DND-41 (cell line): ENCODE measurements around the gene BOD1.

ENCODE experiments used
- EZH2 ChIP-seq: IDR thresholded peaks from 3 replicates; pipeline ENCODE4 v1.6.1; 2012; ENCODE audit warnings: borderline replicate concordance, low read depth, mild to moderate bottlenecking, moderate library complexity, low read length, inconsistent platforms; ENCODE audit not compliant: severe bottlenecking
- TF ChIP-seq, protein P1 (sequence below): IDR thresholded peaks from 2 replicates; pipeline ENCODE4 v1.5.1; 2012; ENCODE audit warnings: borderline replicate concordance, low read length, moderate library complexity, mild to moderate bottlenecking; ENCODE audit not compliant: poor library complexity, severe bottlenecking; ENCODE audit errors: extremely low read depth

DNA sequence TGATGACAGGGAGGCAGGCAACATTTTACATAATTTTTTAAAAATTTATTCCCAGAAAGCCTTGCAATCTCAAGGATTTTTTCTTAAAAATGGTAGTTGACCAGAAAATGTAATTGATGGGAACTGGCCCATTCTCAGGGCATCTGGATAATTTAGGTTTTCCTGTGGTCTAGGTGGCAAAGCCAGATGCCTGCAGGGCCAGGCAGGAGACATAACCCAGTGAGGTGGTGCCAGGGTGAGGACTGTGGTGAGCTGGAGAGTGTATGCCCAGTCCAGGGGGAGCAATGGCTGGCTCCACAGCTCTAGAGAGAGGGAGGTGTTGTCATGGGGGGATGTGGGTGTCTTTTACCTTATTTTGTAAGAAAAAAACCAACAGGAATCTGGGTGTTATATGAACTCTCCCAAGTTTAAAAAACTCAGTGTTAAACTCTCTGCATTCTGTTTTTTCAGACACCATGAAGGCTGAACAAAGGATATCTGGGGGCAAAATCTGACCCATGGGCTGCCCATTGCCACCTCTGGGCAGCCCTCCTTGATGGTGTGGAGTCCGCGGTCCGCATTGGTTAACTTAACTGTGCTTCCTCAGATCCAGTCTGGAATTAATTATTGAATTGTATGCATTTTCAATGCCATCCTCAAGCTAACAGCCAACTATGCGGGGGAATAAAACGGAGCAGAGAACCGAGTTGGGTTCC, 43.9 kb downstream of the BOD1 start:
- TF ChIP-seq, protein P1, sequence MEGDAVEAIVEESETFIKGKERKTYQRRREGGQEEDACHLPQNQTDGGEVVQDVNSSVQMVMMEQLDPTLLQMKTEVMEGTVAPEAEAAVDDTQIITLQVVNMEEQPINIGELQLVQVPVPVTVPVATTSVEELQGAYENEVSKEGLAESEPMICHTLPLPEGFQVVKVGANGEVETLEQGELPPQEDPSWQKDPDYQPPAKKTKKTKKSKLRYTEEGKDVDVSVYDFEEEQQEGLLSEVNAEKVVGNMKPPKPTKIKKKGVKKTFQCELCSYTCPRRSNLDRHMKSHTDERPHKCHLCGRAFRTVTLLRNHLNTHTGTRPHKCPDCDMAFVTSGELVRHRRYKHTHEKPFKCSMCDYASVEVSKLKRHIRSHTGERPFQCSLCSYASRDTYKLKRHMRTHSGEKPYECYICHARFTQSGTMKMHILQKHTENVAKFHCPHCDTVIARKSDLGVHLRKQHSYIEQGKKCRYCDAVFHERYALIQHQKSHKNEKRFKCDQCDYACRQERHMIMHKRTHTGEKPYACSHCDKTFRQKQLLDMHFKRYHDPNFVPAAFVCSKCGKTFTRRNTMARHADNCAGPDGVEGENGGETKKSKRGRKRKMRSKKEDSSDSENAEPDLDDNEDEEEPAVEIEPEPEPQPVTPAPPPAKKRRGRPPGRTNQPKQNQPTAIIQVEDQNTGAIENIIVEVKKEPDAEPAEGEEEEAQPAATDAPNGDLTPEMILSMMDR = no peak
- TF ChIP-seq EZH2 = no peak
